NCI-H2029 (cell line): ENCODE measurements around the gene DGKG.

Experiments
- DNase-seq: peaks from one replicate; lab custom pipeline; 2025; lab: John Stamatoyannopoulos, UW

The DGKG gene

DNA sequence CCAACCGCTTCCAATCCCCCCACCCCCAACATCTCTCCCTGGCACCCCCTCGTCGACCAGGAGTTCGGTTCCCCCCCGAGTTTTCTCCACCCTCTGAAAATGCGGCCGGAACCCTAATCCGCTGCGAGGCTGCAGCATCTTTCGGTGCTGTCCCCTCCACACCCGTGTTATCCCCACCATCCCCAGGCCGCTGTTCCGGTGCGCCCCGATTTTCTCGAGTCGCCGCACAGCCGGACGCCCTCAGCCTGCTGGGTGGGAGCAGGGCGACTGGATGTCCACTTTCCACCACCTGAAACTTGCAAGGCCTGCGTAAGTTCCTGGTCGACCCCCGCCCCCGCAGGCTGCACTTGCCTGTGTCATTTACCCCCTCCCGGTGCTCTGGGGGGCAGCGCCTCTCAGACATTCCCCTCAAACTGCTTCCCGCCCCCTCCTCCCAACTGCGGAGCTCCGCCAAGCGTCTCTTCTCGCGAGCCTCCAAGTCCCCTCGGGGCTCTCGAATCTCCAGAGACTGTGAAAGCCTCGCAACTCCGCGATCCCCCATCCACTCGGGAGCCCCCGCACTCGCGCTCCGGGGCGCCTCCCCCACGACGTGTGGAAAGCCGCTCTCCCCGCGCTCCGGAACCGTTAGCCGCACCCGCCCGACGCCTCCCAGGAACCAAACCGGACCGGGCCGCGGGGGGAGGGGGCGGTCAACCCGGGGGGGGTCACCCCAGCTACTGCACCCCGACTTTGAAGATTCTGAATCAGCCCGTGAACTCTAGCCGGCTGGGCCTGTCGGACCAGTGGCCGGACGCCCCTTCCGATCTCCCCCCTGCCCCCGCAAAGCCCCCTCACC lies 253.7 kb downstream of the DGKG start:
- no peak for DNase-seq

DNA sequence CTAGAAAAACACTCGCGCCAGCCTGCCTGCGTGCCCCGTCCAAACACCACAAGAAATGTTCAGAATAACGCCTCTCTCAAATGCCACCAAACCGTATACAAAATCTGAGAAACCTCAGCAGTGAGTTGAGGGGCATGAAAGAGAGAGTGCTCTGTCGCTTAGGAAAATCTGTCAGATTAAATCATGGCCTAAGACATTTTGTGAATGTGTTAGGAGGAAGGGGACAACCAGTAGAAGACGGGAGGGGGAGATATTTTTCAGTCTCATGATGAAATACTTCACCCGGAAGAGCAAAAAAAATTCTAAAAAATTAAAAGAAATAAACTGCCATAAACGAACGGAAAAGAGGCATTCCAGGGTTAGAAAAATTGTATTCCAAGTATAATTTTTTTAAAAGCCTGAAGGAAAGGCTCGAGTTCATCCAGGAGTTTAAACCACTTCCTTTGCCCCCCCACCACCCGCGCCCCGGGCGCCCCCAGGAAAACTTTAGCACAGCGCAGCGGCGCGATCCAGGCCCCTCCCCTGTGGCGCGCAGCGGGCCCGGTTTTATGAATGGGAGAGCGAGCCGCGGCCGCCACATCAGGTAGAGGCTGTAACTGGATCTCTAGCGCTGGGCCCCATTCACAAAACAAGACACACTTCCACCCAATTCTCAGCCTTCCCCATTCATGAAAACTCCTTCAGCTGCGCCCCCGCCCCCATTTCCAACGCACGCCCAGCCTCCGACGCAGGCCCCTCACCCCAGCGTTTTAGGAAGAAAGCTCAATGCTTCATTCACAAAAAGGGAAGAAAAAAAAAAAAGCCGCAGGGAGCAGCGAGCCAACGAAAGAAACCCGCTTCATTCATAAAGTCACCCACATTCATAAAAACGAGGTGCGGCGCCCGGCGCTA lies 254.6 kb downstream of the DGKG start:
- DNase-seq = peak; percentile 68

DNA sequence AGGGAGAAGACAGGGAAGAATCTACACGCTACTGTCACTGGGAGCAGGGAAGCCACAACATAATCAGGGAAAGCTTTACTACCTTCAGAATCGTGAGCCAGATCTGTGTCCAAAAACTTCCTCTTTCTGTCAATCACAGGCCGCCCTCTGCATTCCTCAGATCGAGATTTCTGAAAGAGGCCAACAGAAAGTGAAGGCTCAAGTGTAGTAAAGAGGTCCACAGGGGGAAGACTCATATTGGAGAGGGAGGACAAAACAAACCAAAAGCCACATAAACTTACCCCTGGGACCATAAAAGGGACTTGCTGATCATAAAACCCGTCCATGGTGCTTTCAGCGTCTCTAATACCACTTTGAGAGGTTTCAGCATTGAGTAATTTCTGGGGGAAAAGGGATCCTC lies 256.5 kb downstream of the DGKG start:
- DNase-seq = no peak

GRCh38 chr3:186102687-186103086 lies 259.3 kb downstream of the DGKG start:
- DNase-seq = no peak

DNA sequence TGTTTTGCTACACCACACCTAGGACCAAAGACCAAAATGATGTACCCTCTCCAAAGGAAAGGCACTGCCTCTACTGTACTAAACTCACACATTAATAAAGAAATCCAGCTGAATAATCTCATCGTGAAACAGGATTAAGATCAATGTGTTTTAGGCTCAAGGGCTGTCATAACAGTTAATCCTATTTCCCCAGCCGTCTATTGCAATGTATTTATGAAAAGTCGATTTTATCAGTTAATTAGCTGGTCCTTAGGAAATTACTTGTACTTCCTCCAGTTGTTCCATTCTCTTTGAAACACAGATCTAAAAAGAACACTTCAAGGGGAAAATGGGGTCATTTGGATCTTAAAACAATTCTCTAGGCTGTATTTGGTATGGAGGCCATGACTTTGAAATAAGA lies 261.6 kb downstream of the DGKG start:
- DNase-seq = no peak

DNA sequence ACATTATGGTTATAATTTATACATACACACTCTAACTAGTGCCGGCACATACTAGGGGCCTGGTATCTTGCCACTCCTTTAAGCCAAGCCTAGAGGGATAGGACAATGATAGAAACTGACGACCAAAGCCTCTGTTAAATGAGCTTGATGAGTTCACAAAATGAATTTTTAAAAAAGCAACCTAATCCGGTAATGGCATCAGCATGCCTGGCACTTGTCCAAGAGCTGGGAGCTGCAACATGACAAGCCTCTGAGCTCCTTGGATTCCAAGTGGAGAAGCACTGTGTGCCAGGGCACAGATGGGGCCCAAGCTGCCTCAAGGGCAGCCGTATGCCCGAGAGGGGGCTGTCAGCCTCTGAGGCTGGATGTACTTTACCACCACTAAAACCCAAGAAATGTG lies 262.9 kb downstream of the DGKG start:
- peak; percentile 6 for DNase-seq

- no peak for DNase-seq
Measured at GRCh38 chr3:186098740-186099139, 263.3 kb downstream of the DGKG start.

DNA sequence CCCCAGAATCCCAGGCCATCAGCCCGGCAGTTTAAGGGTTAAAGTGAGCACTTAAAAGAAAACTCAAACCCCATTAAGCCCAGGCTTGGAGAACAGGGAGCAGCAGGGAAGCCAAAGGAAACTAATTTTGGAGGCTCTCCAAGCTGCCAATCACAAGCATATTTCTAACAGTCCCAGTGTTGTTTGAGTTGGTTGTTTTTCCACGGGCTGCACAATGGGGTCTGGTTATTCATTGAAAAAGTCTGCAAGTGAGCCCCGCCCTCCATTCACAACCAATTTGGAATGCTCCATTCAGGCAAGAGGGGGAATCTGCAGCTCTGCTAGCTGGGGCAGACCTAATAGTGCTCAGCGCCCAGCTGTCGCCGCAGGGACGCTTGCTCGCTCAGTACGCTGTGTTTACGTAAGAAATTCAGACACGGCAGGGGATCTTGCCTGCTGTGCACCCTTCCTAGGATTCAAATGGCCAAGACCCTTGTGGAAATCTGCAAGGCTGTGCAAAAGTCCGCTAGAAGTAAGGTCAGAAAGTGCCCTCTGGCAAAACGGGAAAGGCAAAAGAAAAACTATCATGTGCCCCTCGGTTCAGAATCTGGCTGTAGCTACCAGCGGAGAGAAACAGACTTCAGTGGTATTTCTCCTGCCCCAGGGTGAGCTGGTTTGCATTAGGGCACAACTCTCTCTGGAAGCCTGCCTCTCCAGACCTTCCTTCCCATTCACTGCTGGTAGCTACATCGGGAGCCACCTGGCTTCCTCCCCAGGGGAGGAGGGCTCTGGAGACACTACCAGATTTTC lies 264.2 kb downstream of the DGKG start:
- DNase-seq = peak; percentile 80

DNA sequence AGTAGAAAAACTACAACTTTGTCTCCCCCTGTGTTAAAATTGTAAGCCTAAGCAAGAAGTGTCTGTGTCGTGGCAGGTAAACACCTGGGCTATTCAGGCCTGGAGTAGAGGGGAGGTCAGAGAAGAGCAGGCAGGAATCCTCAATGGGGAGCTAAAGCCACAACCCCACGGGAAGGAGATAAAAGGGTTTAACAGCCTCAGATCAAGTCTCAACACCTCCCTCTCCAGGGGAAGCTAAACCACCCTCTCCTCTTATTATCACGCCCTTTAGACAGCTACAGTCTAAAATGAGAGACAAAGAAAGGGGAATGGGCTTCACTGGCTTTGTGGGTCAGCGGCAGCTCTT lies 264.7 kb downstream of the DGKG start:
- DNase-seq = no peak
